Activated T-cell treated with anti-CD3 and anti-CD28 coated beads, Interleukin-2, amount 50 U/mL, for 4 hours (primary cell): ENCODE results near the gene TRDMT1. TPM values are rescaled to one million over a fixed set of nuclear protein-coding genes. Genes with fewer than 3 reads are reported as not detected.

Experiments used
- ATAC-seq, 2 donors: fragments of 200-7000 bp; cut with Tn5 transposase; one replicate each; pipeline ENCODE4 v1.10.0; 2021
- DNase-seq: peaks from one replicate; pipeline ENCODE4 v3.0.0-alpha.2; 2020
- H3K27me3 Mint-ChIP-seq: one replicate; pipeline ENCODE4 v1.8.0; 2021; ENCODE audit warnings: low read depth, mixed read lengths
- H3K36me3 Mint-ChIP-seq: one replicate; pipeline ENCODE4 v1.8.0; 2022; ENCODE audit warnings: mixed read lengths; ENCODE audit not compliant: insufficient read depth
- H3K4me1 Mint-ChIP-seq: one replicate; pipeline ENCODE4 v1.8.0; 2021; ENCODE audit warnings: low read depth, mixed read lengths
- H3K4me3 Mint-ChIP-seq: one replicate; pipeline ENCODE4 v1.8.0; 2021; ENCODE audit warnings: mild to moderate bottlenecking, moderate library complexity, mixed read lengths
- H3K9me3 Mint-ChIP-seq: one replicate; pipeline ENCODE4 v1.8.0; 2021; ENCODE audit warnings: mixed read lengths
- total RNA-seq, 3 donors: library from RNA; stranded (reverse); gene quantifications; one replicate each; pipeline ENCODE4 v1.2.1, GENCODE V29; 2021

TRDMT1 gene
- total RNA-seq, 3 donors from 2014 or later = 9.1 to 12.1 (median 10.9) TPM

DNA sequence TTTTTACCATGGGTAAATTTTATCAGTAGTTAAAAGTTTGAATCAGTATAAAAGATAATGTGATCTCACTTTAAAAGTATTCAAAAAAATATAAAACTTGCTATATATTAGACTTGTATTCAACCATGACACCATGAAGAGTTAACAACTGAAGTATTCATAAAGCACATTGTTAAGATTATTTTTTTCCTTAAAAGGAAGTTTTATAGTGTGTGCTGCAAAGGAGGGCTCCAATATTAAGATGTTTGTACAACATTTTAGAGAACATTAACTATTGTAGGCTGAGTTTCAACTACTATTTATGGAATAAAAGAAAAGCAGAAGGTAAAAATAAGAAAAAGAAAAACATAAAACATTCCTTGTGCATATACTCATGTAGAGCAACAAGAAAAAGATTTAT, 47.4 kb downstream of the TRDMT1 start:
- no peak for DNase-seq
- ATAC-seq = no peak
- no peaks in the 10 kb centered on the region for H3K4me1 Mint-ChIP-seq
- no peaks in the 10 kb centered on the region for H3K27me3 Mint-ChIP-seq
- H3K36me3 Mint-ChIP-seq = peaks cover 24% of the 10 kb centered on the region
- H3K9me3 Mint-ChIP-seq = no peaks in the 10 kb centered on the region
- no peak overlapping the region for H3K4me3 Mint-ChIP-seq

DNA sequence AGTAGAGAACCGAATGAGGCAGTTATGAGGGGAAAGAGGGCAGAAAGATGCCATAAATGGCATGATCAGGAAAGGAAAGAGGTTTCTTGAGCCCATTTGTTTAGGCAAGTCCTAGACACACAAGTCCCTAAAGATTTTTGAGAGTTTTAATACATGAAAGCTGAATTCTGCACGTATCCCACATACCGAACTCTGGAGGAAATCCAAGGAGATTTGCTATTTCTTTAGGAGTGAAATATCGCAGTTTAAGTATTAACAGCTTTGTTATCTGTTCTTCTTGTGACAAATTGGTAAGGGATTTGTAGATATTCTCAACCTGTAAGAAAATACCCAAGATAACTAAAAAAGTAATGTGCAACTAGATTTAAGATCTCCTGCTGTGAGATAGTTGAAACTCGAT, 48.2 kb downstream of the TRDMT1 start:
- Mint-ChIP-seq H3K4me1 (no peaks in the 10 kb centered on the region), H3K27me3 (no peaks in the 10 kb centered on the region), H3K36me3 (peaks cover 21% of the 10 kb centered on the region), H3K4me3 (no peak overlapping the region), H3K9me3 (no peaks in the 10 kb centered on the region)
- no peak for ATAC-seq
- no peak for DNase-seq

DNA sequence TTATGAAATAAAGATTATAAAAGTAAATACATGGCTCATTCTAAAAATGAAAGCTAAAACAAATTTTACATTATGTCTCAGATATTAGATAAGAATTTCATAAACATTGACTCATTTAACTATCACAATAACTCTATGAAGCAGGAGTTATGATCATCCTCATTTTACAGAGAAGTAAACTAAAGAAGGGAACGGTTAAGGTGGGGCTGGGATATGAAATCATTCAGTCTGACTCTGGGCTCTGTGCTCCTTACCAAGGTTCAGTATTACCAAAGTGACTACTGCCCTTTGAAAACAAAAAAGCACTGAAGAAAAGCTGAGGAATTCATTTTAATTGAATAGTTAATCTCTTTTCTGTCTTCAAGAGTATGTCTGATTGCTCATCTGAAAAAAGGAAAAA, 49.8 kb downstream of the TRDMT1 start:
- Mint-ChIP-seq H3K36me3 (peaks cover 23% of the 10 kb centered on the region), H3K4me3 (no peak overlapping the region), H3K4me1 (no peaks in the 10 kb centered on the region), H3K27me3 (no peaks in the 10 kb centered on the region), H3K9me3 (no peaks in the 10 kb centered on the region)
- DNase-seq (no peak), ATAC-seq (no peak)

DNA sequence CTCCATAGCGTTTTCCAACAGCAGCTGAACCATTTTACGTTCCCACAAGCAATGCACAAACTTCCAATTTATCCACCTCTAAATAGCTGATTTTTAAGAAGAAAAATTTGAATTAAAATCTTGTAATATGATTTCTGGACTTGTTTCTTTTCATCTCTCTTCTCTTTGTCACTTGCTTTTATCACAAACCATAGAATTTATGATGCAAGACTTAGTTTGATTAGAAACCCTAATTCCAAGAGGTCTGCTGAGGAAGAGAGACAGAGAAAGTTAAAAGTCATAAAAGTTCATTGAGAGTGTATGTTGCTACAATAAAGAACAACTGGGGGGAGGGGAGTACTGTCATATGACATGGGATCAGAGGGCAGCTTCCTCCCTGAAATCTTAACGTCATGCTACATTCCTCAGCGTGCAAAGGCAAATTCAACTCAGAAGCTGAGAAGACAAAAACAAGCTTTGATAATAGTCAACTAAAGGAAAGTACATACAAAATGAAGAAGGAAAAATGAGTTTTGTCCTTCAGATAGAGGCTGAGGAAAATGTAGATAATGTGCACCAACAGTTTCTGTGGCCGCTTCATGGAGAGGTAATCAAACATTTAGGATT, 53.5 kb downstream of the TRDMT1 start:
- DNase-seq (no peak), ATAC-seq (no peak)
- peaks cover 18% of the 10 kb centered on the region for H3K4me1 Mint-ChIP-seq
- no peak overlapping the region for H3K4me3 Mint-ChIP-seq
- no peaks in the 10 kb centered on the region for H3K27me3 Mint-ChIP-seq
- no peaks in the 10 kb centered on the region for H3K9me3 Mint-ChIP-seq
- H3K36me3 Mint-ChIP-seq = peaks cover 19% of the 10 kb centered on the region

DNA sequence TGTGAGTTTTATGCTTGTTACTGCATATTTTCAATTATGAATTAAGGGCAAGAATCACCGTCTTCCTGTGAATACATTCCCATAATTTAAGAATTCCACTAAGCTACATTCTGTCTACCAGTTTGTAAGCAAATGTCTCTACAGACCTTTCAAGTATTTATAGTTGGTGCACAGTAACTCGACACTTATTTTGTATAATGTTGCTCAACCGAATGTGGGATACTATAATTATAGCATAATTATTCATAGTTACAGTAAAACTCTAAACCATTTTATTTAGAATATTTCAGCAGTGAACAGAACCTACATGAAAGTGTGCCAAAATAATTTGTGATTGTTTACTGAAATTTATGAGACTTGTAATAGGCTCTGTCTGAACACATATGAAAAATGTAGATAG, 54.6 kb downstream of the TRDMT1 start:
- Mint-ChIP-seq H3K4me1 (peaks cover 19% of the 10 kb centered on the region), H3K27me3 (no peaks in the 10 kb centered on the region), H3K4me3 (no peak overlapping the region), H3K9me3 (no peaks in the 10 kb centered on the region), H3K36me3 (peaks cover 13% of the 10 kb centered on the region)
- no peak for DNase-seq
- ATAC-seq = no peak

DNA sequence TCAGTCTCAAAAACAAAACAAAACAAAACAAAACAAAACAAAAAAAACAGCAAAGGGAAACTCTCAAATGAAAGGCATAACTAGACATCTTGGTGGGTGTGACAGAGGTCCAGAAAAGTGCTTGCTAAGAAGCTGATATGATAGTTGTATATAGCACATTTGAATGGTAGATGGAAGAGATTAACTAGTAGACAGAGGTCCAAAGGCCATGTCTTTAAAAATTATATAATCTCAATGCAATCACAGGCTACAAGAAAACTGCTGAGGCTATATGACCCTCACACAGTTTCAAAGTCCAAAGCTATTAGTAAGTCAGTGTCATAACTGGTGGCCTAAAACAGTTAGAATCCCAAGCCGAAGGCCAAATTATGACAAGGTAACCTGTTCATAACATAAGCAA, 56.2 kb downstream of the TRDMT1 start:
- DNase-seq (no peak), ATAC-seq (peak in 1 of 2 donors; percentile 37)
- Mint-ChIP-seq H3K9me3 (no peaks in the 10 kb centered on the region), H3K4me1 (peaks cover 25% of the 10 kb centered on the region), H3K36me3 (peaks cover 10% of the 10 kb centered on the region), H3K4me3 (no peak overlapping the region), H3K27me3 (no peaks in the 10 kb centered on the region)

DNA sequence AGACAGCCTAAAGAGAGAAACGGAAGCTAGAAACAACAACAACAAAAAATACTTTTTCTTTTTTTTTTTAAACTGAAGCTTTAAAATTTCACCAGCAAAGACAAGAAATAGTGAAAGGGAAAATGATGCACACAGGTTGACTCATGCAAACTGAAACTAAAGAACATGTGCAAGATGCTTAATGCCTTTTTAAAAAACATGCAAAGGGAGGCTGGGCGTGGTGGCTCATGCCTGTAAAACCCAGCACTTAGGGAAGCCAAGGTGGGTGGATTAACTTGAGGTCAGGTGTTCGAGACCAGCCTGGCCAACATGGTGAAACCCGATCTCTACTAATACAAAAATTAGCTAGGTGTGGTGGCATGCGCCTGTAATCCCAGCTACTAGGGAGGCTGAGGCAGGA, 56.7 kb downstream of the TRDMT1 start:
- Mint-ChIP-seq H3K27me3 (no peaks in the 10 kb centered on the region), H3K4me1 (peaks cover 25% of the 10 kb centered on the region), H3K36me3 (peaks cover 9% of the 10 kb centered on the region), H3K4me3 (no peak overlapping the region), H3K9me3 (no peaks in the 10 kb centered on the region)
- ATAC-seq (peak; percentile 92 to 95), DNase-seq (peak; percentile 26)

DNA sequence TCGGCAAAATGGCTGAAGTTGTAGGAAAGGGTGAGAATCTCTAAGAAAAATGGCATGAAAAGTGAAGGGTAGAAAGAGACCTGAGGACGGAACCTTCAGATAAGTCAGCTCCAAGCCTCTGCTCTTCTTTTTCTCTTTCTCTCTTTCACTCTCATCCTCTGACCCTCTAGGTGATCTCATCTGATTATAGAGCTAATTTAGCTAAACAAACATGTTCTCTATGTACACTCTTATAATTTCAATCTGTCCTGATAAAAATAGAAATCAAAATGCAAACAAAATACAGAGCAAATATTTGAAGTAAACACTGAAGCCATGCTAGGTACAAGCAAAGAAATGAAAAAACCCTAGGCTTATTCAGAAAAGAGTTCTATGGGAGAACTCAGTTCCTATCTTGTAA, 57.4 kb downstream of the TRDMT1 start:
- Mint-ChIP-seq H3K4me3 (no peak overlapping the region), H3K4me1 (peaks cover 25% of the 10 kb centered on the region), H3K36me3 (peaks cover 6% of the 10 kb centered on the region), H3K27me3 (no peaks in the 10 kb centered on the region), H3K9me3 (no peaks in the 10 kb centered on the region)
- ATAC-seq (no peak), DNase-seq (no peak)

DNA sequence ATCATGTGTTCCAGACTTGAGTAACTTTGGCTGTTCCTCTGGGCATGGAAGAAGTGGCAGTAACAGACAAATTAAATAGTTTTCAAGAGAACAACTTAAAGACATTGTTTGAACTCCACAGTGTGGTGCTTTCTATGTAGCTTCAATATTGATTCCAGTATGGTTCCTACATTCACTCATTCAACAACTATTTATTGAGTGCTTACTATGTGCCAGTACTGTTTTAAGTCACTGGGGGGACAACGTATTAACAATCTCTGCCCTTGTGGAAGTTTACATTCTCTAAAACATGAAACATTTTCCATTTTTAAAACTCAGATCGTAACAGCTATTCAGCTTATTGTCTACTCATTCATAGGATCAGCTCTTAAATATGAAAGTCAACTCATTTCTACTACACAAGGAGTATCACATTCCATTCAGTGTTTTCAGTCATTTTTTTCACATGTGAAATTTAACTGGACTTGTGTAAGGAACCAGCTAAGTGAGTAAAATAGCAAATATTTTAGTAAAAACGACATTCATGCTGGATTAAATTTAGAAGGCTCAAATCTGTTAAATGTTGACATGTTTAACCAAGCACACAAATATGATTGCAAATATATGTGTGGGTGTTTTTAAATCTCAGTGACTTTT, 58.3 kb downstream of the TRDMT1 start:
- no peaks in the 10 kb centered on the region for H3K9me3 Mint-ChIP-seq
- H3K36me3 Mint-ChIP-seq = peaks cover 6% of the 10 kb centered on the region
- H3K4me3 Mint-ChIP-seq = no peak overlapping the region
- H3K27me3 Mint-ChIP-seq = no peaks in the 10 kb centered on the region
- no peak for ATAC-seq
- H3K4me1 Mint-ChIP-seq = peaks cover 25% of the 10 kb centered on the region
- no peak for DNase-seq

DNA sequence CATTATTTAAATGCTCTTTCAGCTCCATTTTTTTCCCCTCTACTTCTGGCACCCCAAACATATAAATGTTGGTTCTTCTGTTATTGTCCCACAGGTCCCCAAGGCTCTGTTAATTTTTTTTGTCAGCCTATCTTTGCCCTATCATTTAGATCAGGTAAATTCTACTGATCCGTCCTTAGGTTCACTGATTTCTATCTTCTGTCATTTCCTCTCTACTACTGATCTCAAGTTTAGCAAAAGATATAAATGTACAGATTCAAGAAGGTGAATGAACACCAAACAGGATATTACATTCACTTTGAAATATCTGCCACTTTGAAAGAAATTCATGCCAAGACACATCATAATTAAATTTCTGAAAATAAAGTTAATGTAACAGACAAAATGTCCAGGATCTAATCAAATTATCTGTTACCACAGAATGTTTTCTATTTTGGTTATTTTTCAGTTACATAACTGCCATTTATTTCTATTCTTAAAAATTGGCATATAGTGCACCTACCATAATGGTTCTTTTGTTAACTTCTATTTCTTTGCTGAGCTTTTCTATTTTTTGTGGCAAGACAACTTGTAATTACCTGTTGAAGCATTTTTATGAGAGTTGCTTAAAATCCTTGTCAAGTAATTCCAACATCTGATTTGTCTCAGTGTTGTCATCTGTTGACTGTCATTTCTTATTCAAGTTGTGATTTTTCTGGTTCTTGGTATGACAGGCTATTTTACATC, 59.8 kb downstream of the TRDMT1 start:
- Mint-ChIP-seq H3K36me3 (peaks cover 5% of the 10 kb centered on the region), H3K9me3 (no peaks in the 10 kb centered on the region), H3K27me3 (no peaks in the 10 kb centered on the region), H3K4me1 (peaks cover 25% of the 10 kb centered on the region), H3K4me3 (no peak overlapping the region)
- no peak for ATAC-seq
- no peak for DNase-seq

DNA sequence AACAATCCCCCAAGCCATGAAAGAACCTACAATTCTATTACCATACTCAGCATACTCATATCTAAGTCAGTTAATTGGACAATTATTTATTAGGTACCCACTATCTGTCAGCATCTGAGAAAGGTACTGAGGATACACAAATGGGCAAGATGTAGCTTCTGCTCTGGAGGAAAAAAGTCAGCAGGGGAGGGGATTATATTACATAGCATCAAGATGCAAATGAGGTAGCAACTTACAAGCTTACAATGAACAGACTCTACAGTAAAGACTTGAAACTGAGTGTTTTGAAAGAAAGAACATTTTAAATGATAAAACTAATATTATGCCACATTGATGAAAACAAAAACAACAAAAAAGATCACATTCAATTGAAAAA, 61.1 kb downstream of the TRDMT1 start:
- peaks cover 22% of the 10 kb centered on the region for H3K4me1 Mint-ChIP-seq
- ATAC-seq (no peak), DNase-seq (no peak)
- no peaks in the 10 kb centered on the region for H3K27me3 Mint-ChIP-seq
- H3K4me3 Mint-ChIP-seq = no peak overlapping the region
- H3K36me3 Mint-ChIP-seq = peaks cover 5% of the 10 kb centered on the region
- H3K9me3 Mint-ChIP-seq = no peaks in the 10 kb centered on the region

DNA sequence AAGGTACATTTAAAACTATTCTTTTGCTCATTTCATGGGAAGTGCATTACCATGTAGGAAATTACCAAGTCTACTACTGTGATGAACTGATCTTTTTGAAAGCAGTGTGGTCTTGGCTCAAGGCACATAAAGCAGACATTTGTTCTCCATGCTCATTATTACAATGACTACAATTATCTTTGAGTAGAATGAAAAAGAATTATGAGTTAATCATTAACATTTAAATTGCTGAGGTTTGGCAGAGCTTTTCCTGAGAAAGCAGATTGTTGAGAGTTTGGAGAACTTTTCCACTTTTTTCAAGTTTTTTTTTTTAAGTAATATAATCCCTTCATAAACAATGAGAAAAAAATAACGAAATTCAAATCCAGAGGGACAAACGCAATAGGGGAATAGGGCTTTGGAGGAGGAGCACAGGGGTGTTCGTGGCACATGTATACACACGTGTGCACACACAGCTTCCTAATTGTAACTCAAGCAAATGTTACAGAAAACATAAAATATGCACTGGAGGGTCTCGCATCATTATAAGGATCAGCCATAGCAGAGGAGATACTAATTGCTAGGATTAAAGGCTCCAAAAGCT, 62.9 kb downstream of the TRDMT1 start:
- H3K36me3 Mint-ChIP-seq = peaks cover 1% of the 10 kb centered on the region
- no peaks in the 10 kb centered on the region for H3K27me3 Mint-ChIP-seq
- ATAC-seq (no peak), DNase-seq (no peak)
- H3K9me3 Mint-ChIP-seq = no peaks in the 10 kb centered on the region
- H3K4me1 Mint-ChIP-seq = peaks cover 7% of the 10 kb centered on the region
- H3K4me3 Mint-ChIP-seq = no peak overlapping the region

DNA sequence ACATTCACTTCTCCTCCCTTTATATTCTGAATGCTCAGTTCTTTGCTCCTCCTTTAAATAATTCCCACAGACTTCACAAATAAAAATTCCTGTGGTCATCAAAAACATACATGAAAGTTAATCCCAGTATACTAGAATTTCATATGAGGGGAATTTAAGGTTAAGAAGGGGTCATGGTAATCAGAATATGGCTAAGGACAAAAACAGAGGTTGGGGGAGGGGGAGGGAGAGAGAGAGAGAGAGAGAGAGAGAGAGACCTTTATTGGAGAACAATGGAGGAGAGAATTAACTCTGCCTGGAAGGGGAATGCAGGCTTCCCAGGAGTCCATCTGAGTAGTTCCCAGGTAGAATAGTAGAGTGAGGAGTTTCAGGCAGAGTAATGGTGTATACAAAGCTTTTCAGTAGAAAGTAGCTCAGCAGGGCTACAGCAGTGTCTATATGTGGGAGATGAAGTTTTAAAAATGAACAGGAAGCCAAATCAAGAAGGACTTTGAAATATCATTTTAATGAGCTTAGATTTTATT, 66.7 kb downstream of the TRDMT1 start:
- H3K4me3 Mint-ChIP-seq = no peak overlapping the region
- no peaks in the 10 kb centered on the region for H3K27me3 Mint-ChIP-seq
- H3K9me3 Mint-ChIP-seq = no peaks in the 10 kb centered on the region
- H3K4me1 Mint-ChIP-seq = no peaks in the 10 kb centered on the region
- ATAC-seq = no peak
- DNase-seq = no peak
- peaks cover 7% of the 10 kb centered on the region for H3K36me3 Mint-ChIP-seq

DNA sequence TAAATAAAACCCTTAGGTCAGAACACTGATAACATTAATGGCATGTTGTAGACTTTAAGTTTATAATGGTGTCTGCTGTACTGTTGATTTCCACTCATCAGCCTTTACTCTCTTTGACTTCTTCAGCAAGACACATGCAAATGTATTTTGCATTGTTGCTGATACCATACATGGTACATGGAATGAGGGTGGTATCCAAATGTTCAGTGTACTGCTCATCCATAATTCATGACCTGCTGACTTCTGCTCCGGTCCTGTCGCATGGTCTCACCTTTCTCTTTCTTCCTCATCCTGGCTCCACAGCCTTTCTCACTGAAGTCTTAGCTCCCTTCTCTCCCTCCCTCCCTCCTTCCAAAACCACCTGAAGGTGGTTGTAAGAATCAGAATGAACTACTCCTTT, 67.2 kb downstream of the TRDMT1 start:
- H3K9me3 Mint-ChIP-seq = no peaks in the 10 kb centered on the region
- no peaks in the 10 kb centered on the region for H3K4me1 Mint-ChIP-seq
- DNase-seq (no peak), ATAC-seq (no peak)
- no peak overlapping the region for H3K4me3 Mint-ChIP-seq
- peaks cover 7% of the 10 kb centered on the region for H3K36me3 Mint-ChIP-seq
- H3K27me3 Mint-ChIP-seq = no peaks in the 10 kb centered on the region
